HG02588 (cell line): ENCODE results near the gene IL1A.

Source experiments
- ATAC-seq: cut with Tn5 transposase; IDR thresholded peaks from one replicate; pipeline ENCODE4 v1.9.1; 2021; ENCODE audit warnings: mild to moderate bottlenecking, moderate library complexity; ENCODE audit not compliant: unreplicated experiment

IL1A gene

GRCh38 chr2:112764071-112765044, 19.9 kb downstream of the IL1A start, which contains the start of gene CKAP2L:
CKAP2L (minus strand) TSS chr2:112764609; CDS start chr2:112764598, 11 bp downstream.
- peak; percentile 98 for ATAC-seq

- no peak for ATAC-seq
These were observed 22.0 kb downstream of the IL1A start for GRCh38 chr2:112762276-112762675.

- ATAC-seq, result no peak
These were observed 24.1 kb downstream of the IL1A start for GRCh38 chr2:112760149-112760548.

- no peak for ATAC-seq
These were observed 25.6 kb downstream of the IL1A start for GRCh38 chr2:112758711-112759110.

GRCh38 chr2:112757265-112757664, 27.0 kb downstream of the IL1A start:
- no peak for ATAC-seq

GRCh38 chr2:112756207-112756606, 28.1 kb downstream of the IL1A start:
- ATAC-seq, result no peak

- no peak for ATAC-seq
These were observed 28.8 kb downstream of the IL1A start for GRCh38 chr2:112755444-112755843.

- ATAC-seq, result no peak
These were observed 29.7 kb downstream of the IL1A start for GRCh38 chr2:112754564-112754963.

GRCh38 chr2:112752667-112753066, 31.6 kb downstream of the IL1A start:
- no peak for ATAC-seq

- ATAC-seq, result no peak
These were observed 32.7 kb downstream of the IL1A start for GRCh38 chr2:112751451-112752197.

GRCh38 chr2:112750560-112750843, 33.8 kb downstream of the IL1A start:
- ATAC-seq, result no peak

- no peak for ATAC-seq
These were observed 34.3 kb downstream of the IL1A start for GRCh38 chr2:112749755-112750559.

- no peak for ATAC-seq
These were observed 43.8 kb downstream of the IL1A start for GRCh38 chr2:112740527-112740926.

- ATAC-seq, result no peak
These were observed 46.6 kb downstream of the IL1A start for GRCh38 chr2:112737542-112738232.

GRCh38 chr2:112733871-112734270, 50.4 kb downstream of the IL1A start:
- no peak for ATAC-seq

GRCh38 chr2:112733456-112733855, 50.8 kb downstream of the IL1A start:
- ATAC-seq, result no peak

- no peak for ATAC-seq
These were observed 52.8 kb downstream of the IL1A start for GRCh38 chr2:112731479-112731878.

GRCh38 chr2:112730791-112731190, 53.5 kb downstream of the IL1A start:
- ATAC-seq, result no peak

GRCh38 chr2:112730216-112730615, 54.1 kb downstream of the IL1A start:
- no peak for ATAC-seq

GRCh38 chr2:112728378-112729175, 55.7 kb downstream of the IL1A start:
- ATAC-seq, result no peak
